Right lung (tissue), 5 donors: Measurements from ENCODE around the gene IRS2. TPM values are rescaled to one million over a fixed set of nuclear protein-coding genes. Genes with fewer than 3 reads are reported as not detected.
"Not testable (repeated sequence)": the region's sequence is repeated elsewhere in the genome, so short reads cannot be mapped to it uniquely, and the experiment has no call there.

Experiments used
- DNase-seq, 2 donors: peaks; one replicate each; pipeline ENCODE4 v3.0.0-alpha.2; 2013
- polyA plus RNA-seq, 5 donors: library from polyadenylated mRNA; unstranded; fragments of 120-200 nt; gene quantifications; one replicate each; pipeline versions ENCODE4 v1.2.1 to v1.2.3, GENCODE V29; 2013; ENCODE audit warnings: inconsistent platforms in 1 of 5, low replicate concordance in 1 of 5; ENCODE audit not compliant: insufficient read length in 5 of 5, insufficient read depth in 1 of 5

The IRS2 gene
- polyA plus RNA-seq, 5 donors = 4.3 to 7.6 (median 6.8) TPM

DNA sequence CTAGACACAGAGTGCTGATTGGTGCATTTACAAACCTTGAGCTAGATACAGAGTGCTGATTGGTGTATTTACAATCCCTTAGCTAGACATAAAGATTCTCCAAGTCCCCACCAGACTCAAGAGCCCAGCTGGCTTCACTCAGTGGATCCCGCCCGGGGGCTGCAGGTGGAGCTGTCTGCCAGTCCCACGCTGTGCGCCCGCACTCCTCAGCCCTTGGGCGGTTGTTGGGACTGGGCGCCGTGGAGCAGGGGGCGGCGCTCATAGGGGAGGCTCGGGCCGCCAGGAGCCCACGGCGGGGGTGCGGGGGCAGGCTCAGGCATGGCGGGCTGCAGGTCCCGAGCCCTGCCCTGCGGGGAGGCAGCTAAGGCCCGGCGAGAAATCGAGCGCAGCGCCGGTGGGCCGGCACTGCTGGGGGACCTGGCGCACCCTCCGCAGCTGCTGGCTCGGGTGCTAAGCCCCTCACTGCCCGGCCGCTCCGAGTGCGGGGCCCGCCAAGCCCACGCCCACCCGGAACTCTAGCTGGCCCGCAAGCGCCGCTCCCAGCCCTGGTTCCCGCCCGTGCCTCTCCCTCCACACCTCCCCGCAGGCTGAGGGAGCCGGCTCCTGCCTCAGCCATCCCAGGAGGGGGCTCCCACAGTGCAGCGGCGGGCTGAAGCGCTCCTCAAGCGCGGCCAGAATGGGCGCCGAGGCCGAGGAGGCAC is 53.8 kb downstream of the IRS2 start:
- not testable (repeated sequence) for DNase-seq

DNA sequence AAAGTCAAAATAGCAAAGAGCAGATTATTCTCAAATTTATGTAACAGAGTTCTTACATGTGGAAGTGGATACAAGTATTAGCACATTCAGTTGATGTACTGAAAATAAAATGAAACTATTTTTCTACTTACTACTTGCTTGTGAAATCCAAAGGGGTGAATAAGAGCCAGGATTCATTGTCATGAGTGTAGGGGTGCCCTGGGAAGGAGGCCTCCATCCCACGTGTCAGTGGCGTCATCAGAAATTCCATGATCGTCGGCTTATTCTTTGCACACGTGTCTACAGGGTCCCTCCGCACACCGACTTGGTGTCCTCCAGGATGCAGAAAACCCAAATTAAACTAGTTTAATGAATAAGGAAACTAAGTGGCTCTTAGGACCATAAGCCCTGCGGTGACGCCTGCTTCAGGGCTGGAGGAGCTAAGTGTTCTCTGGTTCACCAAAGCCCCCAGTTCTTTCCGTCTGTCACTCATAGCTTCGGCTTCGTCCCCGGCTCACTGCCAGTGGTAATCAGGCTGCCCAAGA is 55.5 kb downstream of the IRS2 start:
- no peak for DNase-seq

- no peak for DNase-seq
These were observed 57.3 kb downstream of the IRS2 start for GRCh38 chr13:109728791-109729731.

DNA sequence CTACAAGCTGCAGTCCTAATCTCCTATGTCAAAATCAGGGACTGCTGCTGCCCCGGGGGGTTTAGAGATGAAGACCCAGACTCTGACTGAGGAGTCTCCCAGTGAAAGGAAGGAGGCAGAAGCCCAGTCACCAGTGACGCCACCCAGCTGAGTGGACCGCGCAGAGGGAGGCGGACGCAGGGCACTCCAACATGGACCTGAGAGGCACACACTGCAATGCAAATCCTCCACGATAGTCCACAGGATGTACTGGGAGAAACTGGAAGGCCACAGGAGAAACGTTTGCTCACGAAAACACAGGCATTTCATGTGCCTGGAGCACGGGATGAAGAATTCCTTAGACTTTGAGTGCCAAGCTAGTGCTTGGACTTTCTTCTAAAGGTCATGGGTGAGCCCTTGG is 58.3 kb downstream of the IRS2 start:
- no peak for DNase-seq

DNA sequence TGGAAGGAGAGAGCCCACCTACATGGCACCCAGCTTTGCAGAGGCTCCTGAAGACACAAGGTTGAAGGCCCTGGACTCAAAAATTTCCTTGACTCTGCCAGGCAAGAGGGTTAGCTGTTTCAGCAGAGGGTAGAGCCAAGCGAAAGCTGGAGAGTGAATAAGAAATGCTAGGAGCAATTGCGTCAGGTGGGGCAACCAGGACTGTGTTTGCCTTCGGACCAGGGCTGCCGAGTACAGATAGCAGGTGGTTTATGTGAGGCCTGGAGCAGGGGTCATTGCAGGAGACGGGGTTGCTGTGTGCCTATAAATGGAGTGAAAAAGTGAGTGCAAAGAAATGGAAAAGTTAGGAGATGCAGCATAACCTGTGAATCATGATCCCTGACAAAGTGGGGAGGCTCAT is 59.1 kb downstream of the IRS2 start:
- DNase-seq = no peak

DNA sequence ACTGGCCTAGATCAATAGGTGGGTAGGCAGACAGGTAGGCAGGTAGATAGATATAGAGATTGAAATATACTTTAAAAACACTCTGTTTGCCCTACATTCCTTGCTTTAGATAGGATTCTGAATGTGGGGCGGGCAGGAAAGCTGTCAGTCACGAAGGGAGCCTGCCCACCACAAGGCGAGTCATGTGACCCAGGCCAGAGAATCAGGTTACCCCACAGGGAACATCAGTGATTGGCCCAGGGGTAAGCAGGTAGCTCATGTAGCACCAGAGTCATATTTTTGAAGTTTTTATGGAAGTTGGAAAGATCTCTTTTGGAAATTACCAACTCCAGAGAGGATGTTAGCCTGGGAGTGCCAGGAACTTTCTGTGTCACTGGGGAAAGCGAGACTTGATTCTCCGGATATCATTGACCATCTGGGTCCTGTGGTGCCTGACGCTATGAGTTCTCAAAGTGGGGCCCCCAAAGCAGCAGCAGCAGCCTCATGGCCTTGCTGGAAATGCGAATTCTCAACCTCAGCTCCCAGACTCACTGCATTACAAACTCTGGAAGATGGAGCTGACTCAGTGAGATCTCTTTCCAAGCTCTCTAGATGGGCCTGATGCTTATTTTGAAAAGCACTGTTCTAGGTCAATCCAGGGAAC is 60.3 kb downstream of the IRS2 start:
- DNase-seq = no peak

- DNase-seq = no peak
These were observed 61.1 kb downstream of the IRS2 start for GRCh38 chr13:109725297-109725696.

GRCh38 chr13:109724603-109725002 is 61.8 kb downstream of the IRS2 start:
- no peak for DNase-seq

DNA sequence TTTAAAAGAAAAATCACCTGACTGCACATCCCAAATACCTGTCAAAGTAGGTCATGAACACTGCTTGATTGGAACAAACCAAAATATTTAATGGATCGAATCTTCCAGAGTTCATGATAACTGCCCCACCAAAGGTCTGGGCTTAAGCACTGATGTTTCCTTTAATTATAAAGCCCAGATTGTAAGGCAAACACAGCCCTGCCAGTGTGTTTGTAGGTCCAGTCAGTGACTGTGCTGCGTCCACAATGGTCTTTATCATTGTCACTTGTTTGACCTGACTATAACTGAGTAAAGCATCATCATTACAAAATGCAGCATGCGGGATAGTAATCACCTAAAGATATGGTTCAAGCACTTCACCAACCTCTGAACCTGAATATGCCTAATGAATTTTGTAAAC is 63.3 kb downstream of the IRS2 start:
- no peak for DNase-seq

DNA sequence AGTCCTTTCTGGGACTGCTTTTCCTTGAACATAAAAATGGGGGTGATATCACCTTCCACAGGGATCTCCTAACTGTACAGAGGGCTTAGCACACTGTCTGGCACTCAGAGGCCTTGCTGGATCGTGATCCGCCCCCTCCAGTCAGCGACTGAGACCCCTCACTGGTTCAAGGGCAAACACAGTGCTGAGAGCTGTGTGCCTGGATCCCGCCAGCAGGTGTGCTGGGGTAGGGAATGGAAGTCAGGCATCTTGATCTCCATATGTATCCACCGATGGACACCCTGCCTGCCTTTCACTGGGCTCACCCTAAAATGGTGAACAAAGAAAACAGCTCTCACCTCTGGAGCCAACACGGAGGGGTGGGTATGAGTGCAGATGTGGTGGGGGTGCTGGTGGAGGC is 64.3 kb downstream of the IRS2 start:
- no peak for DNase-seq

DNA sequence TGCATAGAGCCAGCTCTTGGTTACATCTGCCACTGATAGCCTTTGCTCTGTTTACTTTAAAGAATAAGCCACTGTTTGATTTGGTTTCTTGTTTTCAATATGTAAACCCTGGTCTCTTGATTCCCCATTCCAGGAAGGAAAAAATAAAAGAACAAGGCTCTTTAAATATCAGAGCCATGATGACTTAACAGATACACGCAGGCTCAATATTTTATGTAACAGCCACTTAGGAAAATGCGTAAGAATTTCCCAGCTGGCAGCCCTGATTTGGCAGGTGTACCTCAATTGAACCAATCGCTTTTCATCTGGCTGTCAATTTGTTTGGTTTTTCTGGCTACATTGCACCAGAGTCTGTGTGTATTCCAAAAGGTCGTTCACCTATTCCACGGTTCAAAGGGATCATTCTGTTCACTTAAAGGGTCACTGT is 65.6 kb downstream of the IRS2 start:
- DNase-seq = no peak

DNA sequence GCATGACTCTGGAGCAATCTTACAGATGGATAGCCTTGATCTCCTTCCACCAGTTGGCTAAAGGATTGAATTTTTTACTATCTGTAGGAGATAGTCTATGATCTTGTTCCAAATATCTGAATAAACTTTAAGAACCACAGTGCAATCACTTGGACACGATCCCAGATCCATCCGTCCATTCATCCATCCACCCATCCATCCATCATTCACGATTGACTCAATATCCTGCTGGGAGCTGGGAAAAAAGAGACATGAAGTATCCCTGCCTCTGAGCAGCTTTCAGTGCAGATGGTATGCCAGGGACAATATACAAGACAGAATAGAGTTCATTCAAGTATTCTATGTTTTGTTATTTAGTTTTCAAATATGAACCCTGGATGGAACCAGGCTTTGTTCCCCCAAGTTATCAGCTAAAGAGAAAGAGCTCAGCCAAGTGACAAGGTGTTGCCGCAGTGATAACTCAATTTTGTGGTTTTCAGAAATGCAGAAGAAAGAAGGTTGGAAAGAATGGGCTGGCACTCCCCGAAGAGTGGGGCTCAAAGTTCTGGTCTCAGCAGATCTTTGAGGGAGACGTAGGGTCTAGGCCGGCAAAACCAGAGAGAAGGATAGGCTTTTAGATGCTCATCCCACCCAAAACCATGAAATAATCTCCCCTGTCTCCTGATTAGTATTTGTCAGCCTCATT is 66.3 kb downstream of the IRS2 start:
- DNase-seq = no peak

DNA sequence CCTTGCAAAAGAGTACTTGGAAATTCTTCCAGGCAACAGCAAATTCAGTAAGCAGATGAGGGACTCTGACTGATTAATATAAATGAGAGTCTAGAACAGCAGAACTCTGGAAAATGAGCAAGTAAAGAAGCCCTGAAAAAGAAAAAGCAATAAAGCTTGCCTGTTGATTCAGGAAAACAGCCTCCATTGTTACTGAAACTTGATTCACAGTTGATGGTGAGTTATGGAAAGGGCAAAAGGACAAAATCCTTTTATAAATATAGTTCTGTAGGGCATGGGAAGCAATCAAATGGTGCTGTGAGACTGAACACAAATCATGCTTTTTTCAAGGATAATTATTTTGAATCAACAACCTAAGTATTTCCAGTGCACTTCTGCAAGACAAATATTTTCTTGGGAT is 67.7 kb downstream of the IRS2 start:
- no peak for DNase-seq

- no peak for DNase-seq
These were observed 68.7 kb downstream of the IRS2 start for GRCh38 chr13:109717686-109718085.

DNA sequence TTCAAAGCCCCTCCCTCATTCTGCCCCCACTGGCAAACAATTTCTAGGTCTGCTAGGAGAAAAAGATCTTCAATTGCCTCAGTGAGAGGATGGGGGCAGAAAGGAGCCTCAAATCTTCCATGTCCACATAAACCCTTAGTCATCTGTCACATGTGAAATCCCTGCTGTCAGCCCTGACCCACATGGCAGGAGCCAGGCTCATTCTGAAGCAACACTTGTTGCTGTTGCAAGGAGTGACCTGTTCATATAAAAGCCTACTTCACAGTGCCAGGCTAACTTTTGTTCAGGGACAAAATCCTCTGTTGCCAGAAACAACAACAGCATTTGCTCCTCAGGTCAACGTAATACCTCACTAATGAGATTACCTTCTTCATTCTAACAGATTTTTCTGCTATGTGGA is 70.5 kb downstream of the IRS2 start:
- DNase-seq = no peak

DNA sequence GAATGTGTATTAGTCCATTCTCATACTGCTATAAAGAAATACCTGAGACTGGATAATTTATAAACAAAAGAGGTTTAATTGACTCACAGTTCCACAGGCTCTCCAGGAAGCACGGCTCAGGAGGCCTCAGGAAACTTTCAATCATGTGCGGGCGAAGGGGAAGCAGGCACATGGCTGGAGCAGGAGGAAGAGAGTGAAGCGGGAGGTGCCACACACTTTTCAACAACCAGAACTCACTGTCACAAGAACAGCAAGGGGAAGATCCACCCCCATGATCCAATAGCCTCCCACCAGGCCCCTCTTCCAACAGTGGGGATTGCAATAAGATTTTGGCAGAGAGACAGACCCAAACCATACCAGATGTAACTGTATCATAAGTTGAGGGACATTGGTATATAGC is 72.7 kb downstream of the IRS2 start:
- no peak for DNase-seq

DNA sequence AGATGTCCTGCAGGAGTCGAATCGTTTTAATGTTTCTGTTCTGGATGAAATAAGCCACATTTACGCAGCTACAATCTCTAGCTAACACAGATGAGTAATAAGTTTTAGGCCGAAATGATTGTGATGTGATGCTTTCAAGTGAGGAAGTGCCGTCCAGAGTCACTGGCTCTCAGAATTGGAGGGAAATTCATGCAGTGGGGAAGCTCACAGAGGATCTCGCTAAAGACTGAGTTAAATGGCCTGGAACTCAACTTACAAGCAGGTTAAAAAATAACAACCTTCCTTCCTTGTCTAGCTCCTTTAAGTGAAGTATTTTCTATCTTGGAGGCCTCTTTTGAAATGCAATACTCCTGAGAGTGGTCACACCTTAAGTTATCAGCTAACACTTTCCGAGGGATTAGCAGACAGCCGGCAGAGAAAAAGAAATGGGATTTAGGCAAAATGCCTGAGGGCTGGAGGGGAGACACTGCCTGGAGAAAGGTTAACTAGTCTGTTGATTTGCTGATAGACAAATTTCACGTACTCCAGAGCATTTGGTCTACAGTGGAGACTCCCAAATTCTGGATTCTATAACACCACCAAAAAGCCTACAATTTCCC is 74.2 kb downstream of the IRS2 start:
- DNase-seq = no peak

DNA sequence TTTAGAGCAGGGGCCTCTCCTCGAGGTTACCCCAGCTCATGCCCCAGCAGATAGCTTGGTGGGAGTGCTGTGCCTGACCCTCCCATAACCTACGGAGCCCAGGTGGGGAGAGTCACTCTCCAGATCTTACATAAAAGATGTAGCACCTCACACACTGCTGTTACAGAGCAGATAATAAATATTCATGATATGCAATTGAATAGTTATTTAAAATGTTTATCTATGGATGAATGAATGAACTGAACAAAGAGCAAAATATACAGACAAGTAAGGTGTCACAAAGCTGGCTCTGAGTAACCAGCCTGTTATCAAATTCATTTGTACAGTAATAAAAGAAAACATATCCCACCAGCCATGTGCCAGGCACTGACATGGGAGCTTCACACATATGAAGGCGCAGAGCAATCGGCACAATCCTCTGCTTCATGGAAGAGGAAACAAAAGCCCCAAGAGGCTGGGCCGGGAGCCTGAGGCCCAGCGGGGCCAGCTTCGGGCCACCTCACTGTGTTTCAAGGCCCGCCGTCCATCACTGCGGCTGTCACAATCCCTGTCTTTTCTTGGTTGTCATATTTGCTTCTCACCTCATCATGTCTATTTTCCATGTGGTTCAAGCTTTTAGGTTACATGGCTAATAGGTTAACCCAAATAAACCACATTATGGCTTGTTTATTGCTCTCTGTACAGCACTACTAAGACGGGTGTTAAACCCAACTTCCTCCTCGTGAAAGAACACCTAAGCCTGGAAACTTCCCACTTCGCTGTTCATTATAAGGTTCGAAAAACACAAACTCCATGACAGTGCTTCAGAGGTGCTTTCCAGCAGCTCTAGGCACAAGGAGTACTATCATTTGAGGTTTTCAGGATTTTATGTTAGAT is 78.4 kb downstream of the IRS2 start:
- no peak for DNase-seq

DNA sequence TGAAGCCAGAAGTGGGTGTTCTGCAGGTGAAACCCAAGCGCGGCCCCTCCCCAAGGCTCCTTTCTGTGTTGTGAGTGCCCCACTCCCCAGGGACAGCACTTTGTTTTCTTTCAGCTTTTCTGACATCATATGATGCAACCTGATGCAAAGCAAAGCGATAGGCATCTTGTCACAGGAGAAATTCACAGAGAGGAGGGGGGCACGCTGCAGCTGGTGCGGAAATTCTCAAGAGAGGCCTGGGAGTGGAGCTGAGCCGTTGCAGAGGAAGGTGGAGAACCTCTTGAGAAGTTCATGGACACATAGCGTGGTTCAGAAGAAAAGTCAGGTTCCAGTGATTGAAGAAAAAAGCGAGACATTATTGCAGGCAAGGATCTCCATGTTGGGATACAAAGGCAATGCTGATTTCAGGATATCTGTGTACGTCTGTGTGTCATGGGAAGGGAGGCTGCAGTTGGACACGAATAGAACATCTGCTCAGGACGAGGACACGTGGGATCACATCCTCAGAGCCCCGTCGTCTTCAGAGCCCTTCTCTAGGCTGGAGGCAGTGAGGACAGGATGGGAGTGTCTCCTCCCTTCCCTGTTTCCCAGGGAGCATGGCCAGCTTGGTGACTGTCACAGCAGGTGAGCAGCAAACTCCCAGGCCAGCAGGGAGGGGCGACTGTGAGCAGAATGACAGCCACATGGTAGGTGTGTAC is 79.2 kb downstream of the IRS2 start:
- no peak for DNase-seq
